Body of pancreas (tissue), 4 donors: ENCODE data around the gene STPG4. TPM values are rescaled to one million over a fixed set of nuclear protein-coding genes. Genes with fewer than 3 reads are reported as not detected.

Source experiments
- ATAC-seq: fragments of 150-250 bp; one replicate; pipeline ENCODE4 v1.9.1; 2016
- DNase-seq, 4 donors: peaks; one replicate each; pipeline ENCODE4 v3.0.0-alpha.2; 2019
- H3K27ac ChIP-seq, 4 donors: fragments of 200-600 bp; sonication (generic); 1 replicate in 3 of 4; 2 replicates in 1 of 4; pipeline versions ENCODE4 v1.5.1 to v1.6.1; 2016 to 2019; ENCODE audit warnings: mild to moderate bottlenecking in 1 of 4, mixed read lengths in 1 of 4, moderate library complexity in 1 of 4
- H3K27me3 ChIP-seq, 2 donors: fragments of 200-600 bp; sonication (generic); one replicate each; pipeline ENCODE4 v1.6.0; 2016; ENCODE audit warnings: mild to moderate bottlenecking in 1 of 2
- H3K36me3 ChIP-seq, 2 donors: fragments of 200-600 bp; sonication (generic); replicated peaks in 1 of 2; 2 replicates each; pipeline ENCODE4 v1.5.1; 2016; ENCODE audit warnings: low read depth in 2 of 2; ENCODE audit not compliant: insufficient read depth in 1 of 2
- H3K4me1 ChIP-seq: fragments of 200-600 bp; sonication (generic); one replicate; pipeline ENCODE4 v1.6.0; 2016
- H3K4me3 ChIP-seq, 2 donors: fragments of 200-600 bp; sonication (generic); 1 replicate in 1 of 2; 2 replicates in 1 of 2; pipeline ENCODE4 v1.5.1; 2016 to 2019
- H3K9me3 ChIP-seq, 3 donors: fragments of 200-600 bp; sonication (generic); 1 replicate in 2 of 3; 2 replicates in 1 of 3; pipeline ENCODE4 v1.5.1; 2016
- POLR2A ChIP-seq, 3 donors: fragments of 450-650 bp; IDR thresholded peaks; one replicate each; pipeline ENCODE4 v1.6.1; 2016; ENCODE audit warnings: antibody characterized with exemption in 3 of 3, mild to moderate bottlenecking in 2 of 3
- WGBS, 2 donors: methylation state at CpG; one replicate each; pipeline ENCODE4 v1.1.5; 2017; 5-methylcytosine and 5-hydroxymethylcytosine counted together
- intact Hi-C: fragments of 100-400 bp; cut with DNase I; formaldehyde crosslinking; loops from one replicate; pipeline ENCODE4 v1.15.1; 2023
- total RNA-seq, 2 donors: library from RNA; depleted of rRNA; stranded (reverse); fragments of >200 nt; gene quantifications; one replicate each; pipeline ENCODE4 v1.1.0, GENCODE V29; 2016
- TF ChIP-seq, protein P1 (sequence below), 7 experiments: fragments of 450-650 bp in 4 of 7; fragments of 200-600 bp in 3 of 7; sonication (generic) in 3 of 7; IDR thresholded peaks; one replicate each; pipeline ENCODE4 v1.5.1; 2016 to 2019; ENCODE audit warnings: antibody characterized with exemption in 7 of 7

The STPG4 gene
- total RNA-seq, 2 donors from 2014 or later = not detected

DNA sequence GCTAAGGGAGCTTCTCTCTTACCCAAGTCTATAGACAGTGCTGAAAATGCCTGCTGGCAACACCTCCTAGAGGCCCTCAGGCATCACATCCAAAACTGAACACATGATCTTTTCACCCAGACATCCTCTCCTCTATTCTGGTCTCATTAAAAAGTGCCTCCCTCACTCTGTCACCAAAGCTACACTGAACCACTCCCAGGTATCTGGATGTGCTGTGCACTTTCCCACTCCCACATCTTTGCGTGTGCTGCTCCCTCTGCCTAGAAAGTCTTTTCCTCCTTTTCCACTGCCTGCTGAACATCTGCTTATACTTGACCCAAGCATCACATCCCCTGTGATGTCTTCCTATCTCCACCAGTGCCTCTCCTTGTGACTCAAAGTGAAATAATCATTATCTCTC is 26.1 kb upstream of the STPG4 start:
- DNase-seq (no peak), ATAC-seq (no peak)
- Histone ChIP-seq H3K9me3 (no peaks in the 10 kb centered on the region), H3K27me3 (no peaks in the 10 kb centered on the region), H3K27ac (no peak overlapping the region), H3K4me1 (peaks cover 8% of the 10 kb centered on the region), H3K36me3 (no peaks in the 10 kb centered on the region), H3K4me3 (no peak overlapping the region)
- intact Hi-C loops = no loop called here
- WGBS, 2 donors = 91 to 95% methylated on average over 1 of the region's 1 CpG
- TF ChIP-seq, protein P1, sequence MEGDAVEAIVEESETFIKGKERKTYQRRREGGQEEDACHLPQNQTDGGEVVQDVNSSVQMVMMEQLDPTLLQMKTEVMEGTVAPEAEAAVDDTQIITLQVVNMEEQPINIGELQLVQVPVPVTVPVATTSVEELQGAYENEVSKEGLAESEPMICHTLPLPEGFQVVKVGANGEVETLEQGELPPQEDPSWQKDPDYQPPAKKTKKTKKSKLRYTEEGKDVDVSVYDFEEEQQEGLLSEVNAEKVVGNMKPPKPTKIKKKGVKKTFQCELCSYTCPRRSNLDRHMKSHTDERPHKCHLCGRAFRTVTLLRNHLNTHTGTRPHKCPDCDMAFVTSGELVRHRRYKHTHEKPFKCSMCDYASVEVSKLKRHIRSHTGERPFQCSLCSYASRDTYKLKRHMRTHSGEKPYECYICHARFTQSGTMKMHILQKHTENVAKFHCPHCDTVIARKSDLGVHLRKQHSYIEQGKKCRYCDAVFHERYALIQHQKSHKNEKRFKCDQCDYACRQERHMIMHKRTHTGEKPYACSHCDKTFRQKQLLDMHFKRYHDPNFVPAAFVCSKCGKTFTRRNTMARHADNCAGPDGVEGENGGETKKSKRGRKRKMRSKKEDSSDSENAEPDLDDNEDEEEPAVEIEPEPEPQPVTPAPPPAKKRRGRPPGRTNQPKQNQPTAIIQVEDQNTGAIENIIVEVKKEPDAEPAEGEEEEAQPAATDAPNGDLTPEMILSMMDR (IDR thresholded peaks at IDR 0.05) = no peak
- no peak for TF ChIP-seq POLR2A (IDR thresholded peaks at IDR 0.05)

DNA sequence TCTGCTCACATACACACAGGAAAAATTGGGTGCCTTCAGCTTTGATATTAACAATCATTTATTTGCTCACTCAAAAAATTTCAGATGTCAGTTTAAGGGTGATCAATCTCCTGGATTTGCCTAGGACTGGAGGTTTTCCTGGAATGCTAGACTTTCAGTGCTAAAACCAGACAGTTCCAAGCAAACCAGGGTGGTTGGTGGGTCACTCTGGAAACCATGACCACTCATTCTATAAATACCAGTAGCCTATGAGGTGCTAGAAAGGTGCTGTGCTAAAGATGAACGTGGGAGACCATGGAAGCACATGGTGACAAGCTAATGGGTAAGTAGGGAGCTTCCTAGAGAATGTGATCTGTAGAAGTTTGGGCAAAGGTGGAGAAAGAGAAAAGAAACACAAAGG is 25.4 kb upstream of the STPG4 start:
- no peaks in the 10 kb centered on the region for H3K9me3 ChIP-seq
- DNase-seq (no peak), ATAC-seq (no peak)
- no peak overlapping the region for H3K27ac ChIP-seq
- 46 to 50% methylated on average over 1 of the region's 1 CpG for WGBS, 2 donors
- intact Hi-C loops = no loop called here
- peaks cover 8% of the 10 kb centered on the region for H3K4me1 ChIP-seq
- H3K4me3 ChIP-seq = no peak overlapping the region
- no peaks in the 10 kb centered on the region for H3K27me3 ChIP-seq
- H3K36me3 ChIP-seq = no peaks in the 10 kb centered on the region
- TF ChIP-seq, protein P1 (IDR thresholded peaks at IDR 0.05) = no peak
- no peak for TF ChIP-seq POLR2A (IDR thresholded peaks at IDR 0.05)

DNA sequence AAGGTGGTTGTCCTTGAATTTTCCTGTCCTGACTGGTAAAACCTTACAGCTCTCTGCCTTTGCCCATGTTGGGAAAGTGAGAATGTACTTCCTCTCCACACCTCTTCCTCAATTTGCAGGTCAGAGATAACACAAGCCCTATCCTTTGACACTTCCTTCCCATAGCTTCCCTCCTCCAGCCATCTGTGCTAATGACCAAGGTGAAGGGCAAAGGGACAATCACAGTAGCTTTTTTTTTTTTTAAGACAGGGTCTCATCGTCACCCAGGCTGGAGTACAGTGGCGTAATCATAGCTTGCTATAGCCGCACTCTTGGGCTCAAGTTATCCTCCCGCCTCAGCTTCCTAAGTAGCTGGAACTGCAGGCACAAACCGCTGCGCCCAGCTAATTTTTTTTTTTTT is 24.3 kb upstream of the STPG4 start:
- no peaks in the 10 kb centered on the region for H3K27me3 ChIP-seq
- no peak for ATAC-seq
- no peak for TF ChIP-seq POLR2A (IDR thresholded peaks at IDR 0.05)
- TF ChIP-seq, protein P1 (IDR thresholded peaks at IDR 0.05) = no peak
- 74 to 93% methylated on average over 6 of the region's 6 CpGs for WGBS, 2 donors
- intact Hi-C loops = no loop called here
- H3K4me1 ChIP-seq = peaks cover 13% of the 10 kb centered on the region
- H3K9me3 ChIP-seq = no peaks in the 10 kb centered on the region
- no peak overlapping the region for H3K27ac ChIP-seq
- no peaks in the 10 kb centered on the region for H3K36me3 ChIP-seq
- H3K4me3 ChIP-seq = no peak overlapping the region
- DNase-seq = no peak

DNA sequence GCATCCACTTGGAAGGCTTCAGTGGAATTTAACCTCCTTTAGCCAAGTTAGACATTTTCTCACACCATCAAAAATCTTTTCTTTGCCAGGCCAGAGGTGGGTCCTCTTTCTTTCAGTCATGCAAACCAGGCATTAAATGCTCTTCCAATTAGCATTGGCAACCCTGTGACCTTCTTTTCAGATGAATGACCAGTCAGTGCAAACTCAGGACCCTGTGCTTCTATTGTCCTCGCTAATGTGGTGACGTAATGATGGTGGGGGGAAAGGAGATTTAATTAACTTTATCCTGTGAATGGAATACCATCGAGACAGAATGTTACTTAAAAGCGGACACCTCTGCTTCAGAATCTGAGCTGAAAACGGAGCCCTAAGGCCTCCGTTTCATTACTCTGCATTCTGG is 23.2 kb upstream of the STPG4 start:
- Histone ChIP-seq H3K36me3 (no peaks in the 10 kb centered on the region), H3K27ac (no peak overlapping the region), H3K27me3 (no peaks in the 10 kb centered on the region), H3K4me3 (no peak overlapping the region), H3K4me1 (peaks cover 24% of the 10 kb centered on the region), H3K9me3 (no peaks in the 10 kb centered on the region)
- TF ChIP-seq, protein P1 (IDR thresholded peaks at IDR 0.05) = no peak
- TF ChIP-seq POLR2A (IDR thresholded peaks at IDR 0.05) = no peak
- 89 to 92% methylated on average over 6 of the region's 6 CpGs for WGBS, 2 donors
- intact Hi-C loops = no loop called here
- ATAC-seq (no peak), DNase-seq (no peak)

DNA sequence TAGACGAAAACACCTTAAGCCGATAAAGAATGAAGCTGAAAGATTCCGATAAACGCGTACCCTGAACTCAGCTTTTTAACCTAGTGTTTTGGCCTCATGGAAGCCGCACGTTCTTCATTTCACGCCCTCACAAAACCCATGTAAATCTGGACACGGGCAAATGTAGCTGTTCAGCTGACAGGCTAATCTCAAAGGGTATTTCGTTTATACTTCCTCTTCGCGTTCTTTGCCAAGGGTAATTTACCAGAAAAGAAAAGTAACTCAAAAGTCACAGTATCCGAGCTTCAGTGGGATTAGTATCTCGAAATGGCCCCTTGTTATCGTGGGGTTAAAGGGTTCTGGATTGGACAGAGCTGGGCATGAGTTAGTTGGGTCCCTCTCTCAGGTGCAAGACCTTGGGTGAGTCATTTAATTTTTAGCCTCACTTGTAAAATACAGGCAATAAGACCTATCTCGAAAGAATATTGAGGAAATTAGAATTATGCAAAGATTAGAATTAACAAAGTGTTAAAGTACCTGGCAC is 22.0 kb upstream of the STPG4 start:
- TF ChIP-seq POLR2A (IDR thresholded peaks at IDR 0.05) = no peak
- TF ChIP-seq, protein P1 (IDR thresholded peaks at IDR 0.05) = no peak
- Histone ChIP-seq H3K27ac (peak overlapping the region; percentile 91 to 100 (median 98)), H3K4me3 (peak overlapping the region in 1 of 2 donors; percentile 81), H3K4me1 (peaks cover 34% of the 10 kb centered on the region), H3K9me3 (no peaks in the 10 kb centered on the region), H3K36me3 (no peaks in the 10 kb centered on the region), H3K27me3 (no peaks in the 10 kb centered on the region)
- 5 to 7% methylated on average over 16 of the region's 16 CpGs for WGBS, 2 donors
- intact Hi-C loops = no loop called here
- ATAC-seq (peak; percentile 5), DNase-seq (no peak)
